Sigmoid colon (tissue), 7 donors: ENCODE measurements around the gene DDR1. TPM values are rescaled to one million over a fixed set of nuclear protein-coding genes. Genes with fewer than 3 reads are reported as not detected.
"Not testable (repeated sequence)": the region's sequence is repeated elsewhere in the genome, so short reads cannot be mapped to it uniquely, and the experiment has no call there.

Experiments used
- DNase-seq: peaks from one replicate; pipeline ENCODE4 v3.0.0-alpha.2; 2019
- H3K27ac ChIP-seq, 4 donors: fragments of 200-600 bp; sonication (generic); one replicate each; pipeline ENCODE4 v1.5.1; 2016 to 2019; ENCODE audit warnings: mild to moderate bottlenecking in 1 of 4
- H3K27me3 ChIP-seq, 3 donors: fragments of 200-600 bp; sonication (generic); one replicate each; pipeline ENCODE4 v1.5.1; 2019; ENCODE audit warnings: mild to moderate bottlenecking in 1 of 3
- H3K36me3 ChIP-seq, 4 donors: fragments of 200-600 bp; sonication (generic); one replicate each; pipeline ENCODE4 v1.5.1; 2016 to 2019
- H3K4me1 ChIP-seq, 4 donors: fragments of 200-600 bp; sonication (generic); one replicate each; pipeline ENCODE4 v1.5.1; 2017 to 2019
- H3K4me3 ChIP-seq, 4 donors: fragments of 200-600 bp; sonication (generic); one replicate each; pipeline ENCODE4 v1.5.1; 2017 to 2019; ENCODE audit warnings: mild to moderate bottlenecking in 2 of 4, moderate library complexity in 1 of 4
- H3K9me3 ChIP-seq, 4 donors: fragments of 200-600 bp in 3 of 4; sonication (generic) in 3 of 4; one replicate each; pipeline versions ENCODE4 v1.5.1 to v1.6.1; 2013 to 2019
- CTCF ChIP-seq, 4 experiments: fragments of 450-650 bp in 3 of 4; fragments of 200-600 bp in 1 of 4; IDR thresholded peaks; one replicate each; pipeline ENCODE4 v1.5.1; 2016 to 2019; ENCODE audit warnings: antibody characterized with exemption in 4 of 4, mild to moderate bottlenecking in 3 of 4, moderate library complexity in 2 of 4
- EP300 ChIP-seq, 4 donors: sonication (generic); formaldehyde crosslinking; IDR thresholded peaks; one replicate each; pipeline ENCODE4 v1.6.1; 2017; ENCODE audit warnings: antibody characterized with exemption in 4 of 4
- POLR2A ChIP-seq, 2 donors: fragments of 450-650 bp; IDR thresholded peaks; one replicate each; pipeline ENCODE4 v1.6.1; 2016; ENCODE audit warnings: antibody characterized with exemption in 2 of 2, mild to moderate bottlenecking in 2 of 2, moderate library complexity in 2 of 2
- POLR2AphosphoS5 ChIP-seq, 4 donors: sonication (generic); formaldehyde crosslinking; IDR thresholded peaks; one replicate each; pipeline ENCODE4 v1.6.1; 2017; ENCODE audit warnings: antibody characterized with exemption in 4 of 4
- WGBS, 2 donors: extraction: QIAGEN DNeasy Blood & Tissue Kit; methylation state at CpG; one replicate each; pipeline ENCODE4 v1.1.7; 2013; 5-methylcytosine and 5-hydroxymethylcytosine counted together
- intact Hi-C: fragments of 100-400 bp; cut with DNase I; formaldehyde crosslinking; loops from one replicate; pipeline ENCODE4 v1.15.1; 2023
- polyA plus RNA-seq, 3 donors: library from polyadenylated mRNA; stranded (reverse); fragments of 200-250 nt; gene quantifications; one replicate each; pipeline ENCODE4 v1.2.3, GENCODE V29; 2013
- total RNA-seq, 4 donors: library from RNA; depleted of rRNA; stranded (reverse); fragments of >200 nt; gene quantifications; one replicate each; pipeline ENCODE4 v1.1.0, GENCODE V29; 2016
- donor health status: healthy with polysubstance abuse.
- donor health status: Bipolar disorder and iron deficiency.
- donor health status: healthy.

DDR1 gene
- total and polyA plus RNA-seq, 7 donors = 7.9 to 110 (median 25.2) TPM

DNA sequence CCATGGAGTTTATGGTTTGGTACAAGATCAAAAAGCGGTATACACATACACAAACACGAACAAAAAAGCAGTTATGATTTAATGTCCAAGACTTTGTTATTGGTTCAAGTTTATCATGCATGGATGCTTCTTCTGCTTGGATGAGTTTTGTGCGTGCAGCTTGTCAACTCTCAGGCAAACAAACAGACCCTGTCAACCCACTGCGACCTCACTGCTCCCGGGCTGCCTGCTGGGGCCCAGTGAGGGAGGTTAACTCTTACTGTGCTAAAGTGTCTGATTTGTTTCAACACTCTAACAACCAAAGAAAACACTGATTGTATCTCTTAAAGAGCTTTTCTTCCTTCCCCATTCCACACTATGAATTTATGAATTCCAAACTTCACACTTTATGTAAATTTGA, 26.8 kb upstream of the DDR1 start:
- TF ChIP-seq CTCF (IDR thresholded peaks at IDR 0.05) (no peak), POLR2A (IDR thresholded peaks at IDR 0.05) (no peak), POLR2AphosphoS5 (IDR thresholded peaks at IDR 0.05) (no peak), EP300 (IDR thresholded peaks at IDR 0.05) (no peak)
- no peak for DNase-seq
- H3K4me3 ChIP-seq = no peak overlapping the region
- intact Hi-C loops = no loop called here
- H3K4me1 ChIP-seq = no peaks in the 10 kb centered on the region
- H3K27me3 ChIP-seq = no peaks in the 10 kb centered on the region
- H3K27ac ChIP-seq = no peak overlapping the region
- H3K36me3 ChIP-seq = no peaks in the 10 kb centered on the region
- no peaks in the 10 kb centered on the region for H3K9me3 ChIP-seq
- 54 to 83% methylated on average over 5 of the region's 5 CpGs for WGBS, 2 donors

DNA sequence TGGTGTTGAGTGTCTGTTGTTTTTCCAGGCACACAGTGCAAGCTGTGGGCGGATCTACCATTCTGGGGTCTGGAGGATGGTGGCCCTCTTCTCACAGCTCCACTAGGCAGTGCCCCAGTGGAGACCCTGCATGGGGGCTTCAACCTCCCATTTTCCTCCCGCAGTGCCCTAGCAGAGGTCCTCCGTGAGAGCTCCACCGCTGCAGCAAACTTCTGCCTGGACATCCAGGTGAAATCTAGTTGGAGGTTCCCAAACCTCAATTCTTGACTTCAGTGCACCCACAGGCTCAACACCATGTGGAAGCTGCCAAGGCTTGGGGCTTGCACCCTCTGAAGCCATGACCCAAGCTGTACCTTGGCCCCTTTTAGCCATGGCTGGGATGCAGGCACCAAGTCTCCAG, 24.6 kb upstream of the DDR1 start:
- intact Hi-C loops, H3K36me3 ChIP-seq, H3K4me3 ChIP-seq, H3K4me1 ChIP-seq, DNase-seq, H3K27ac ChIP-seq, H3K9me3 ChIP-seq, H3K27me3 ChIP-seq: not testable (repeated sequence)
- 96 to 99% methylated on average over 4 of the region's 4 CpGs for WGBS, 2 donors

DNA sequence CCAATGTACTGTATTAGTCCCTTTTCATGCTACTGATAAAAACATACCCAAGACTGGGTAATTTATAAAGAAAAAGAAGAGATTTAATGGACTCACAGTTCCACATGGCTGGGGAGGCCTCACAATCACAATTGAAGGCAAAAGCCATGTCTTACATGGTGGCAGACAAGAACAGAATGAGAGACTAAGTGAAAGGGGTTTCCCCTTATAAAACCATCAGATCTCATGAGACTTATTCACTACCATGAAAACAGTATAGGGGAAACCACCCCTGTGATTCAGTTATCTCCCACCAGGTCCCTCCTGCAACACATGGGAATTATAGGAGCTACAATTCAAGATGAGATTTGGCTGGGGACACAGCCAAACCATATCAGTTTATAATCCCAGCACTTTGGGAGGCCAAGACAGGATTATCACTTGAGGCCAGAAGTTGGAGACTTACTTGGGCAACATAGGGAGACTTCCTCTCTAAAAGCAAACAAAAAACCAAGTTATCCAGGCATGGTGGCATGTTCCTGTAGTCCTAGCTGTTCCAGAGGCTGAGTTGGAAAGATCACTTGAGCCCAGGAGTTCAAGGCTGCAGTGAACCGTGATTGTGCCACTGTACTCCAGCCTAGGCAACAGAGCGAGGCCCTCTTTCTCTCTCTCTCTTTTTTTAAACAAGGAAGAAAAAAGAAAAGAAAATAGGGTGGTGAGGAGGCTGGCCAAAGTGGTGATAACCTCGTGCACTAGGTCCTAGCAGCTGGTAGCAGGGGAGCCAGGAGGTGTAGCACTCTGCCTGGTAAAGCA, 22.9 kb upstream of the DDR1 start:
- 73 to 77% methylated on average over 3 of the region's 3 CpGs for WGBS, 2 donors
- no peaks in the 10 kb centered on the region for H3K9me3 ChIP-seq
- no peak overlapping the region for H3K4me3 ChIP-seq
- no peaks in the 10 kb centered on the region for H3K27me3 ChIP-seq
- H3K36me3 ChIP-seq = no peaks in the 10 kb centered on the region
- H3K27ac ChIP-seq = no peak overlapping the region
- no peaks in the 10 kb centered on the region for H3K4me1 ChIP-seq
- no peak for DNase-seq
- TF ChIP-seq CTCF (IDR thresholded peaks at IDR 0.05) = no peak
- no peak for TF ChIP-seq EP300 (IDR thresholded peaks at IDR 0.05)
- TF ChIP-seq POLR2AphosphoS5 (IDR thresholded peaks at IDR 0.05) = no peak
- TF ChIP-seq POLR2A (IDR thresholded peaks at IDR 0.05) = no peak
- intact Hi-C loops = no loop called here

DNA sequence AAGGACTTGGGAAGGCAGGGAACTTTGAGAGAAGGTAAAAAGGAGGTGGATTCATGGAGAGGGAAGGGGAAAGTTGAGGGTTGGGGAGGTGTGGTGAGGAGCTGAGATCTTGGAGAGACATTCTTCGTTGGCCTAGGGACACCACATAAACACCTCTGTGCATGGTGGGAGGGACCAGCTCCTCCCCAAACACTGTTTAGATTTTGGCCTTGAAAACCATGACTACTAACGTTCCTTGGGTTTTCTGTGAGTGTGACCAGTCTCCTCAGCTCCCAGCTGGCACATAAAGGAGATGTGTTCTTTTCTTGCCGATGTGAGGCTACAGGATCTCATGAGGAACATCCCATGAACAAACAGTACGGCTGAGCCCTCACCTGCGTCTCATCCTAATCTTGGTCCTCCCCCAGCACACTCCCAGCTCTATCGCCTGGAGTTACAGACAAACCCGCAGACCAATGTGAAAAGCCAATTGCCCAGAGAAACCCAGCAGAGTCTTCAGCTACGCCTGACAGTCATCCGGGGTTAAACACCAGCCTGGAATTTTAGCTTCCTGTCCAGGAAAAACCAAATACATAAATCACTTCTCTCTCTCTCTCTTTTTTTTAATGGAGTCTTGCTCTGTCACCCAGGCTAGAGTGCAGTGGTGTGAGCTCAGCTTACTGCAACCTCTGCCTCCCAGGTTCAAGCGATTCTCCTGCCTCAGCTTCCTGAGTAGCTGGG, 22.0 kb upstream of the DDR1 start:
- intact Hi-C loops = no loop called here
- Histone ChIP-seq H3K36me3 (no peaks in the 10 kb centered on the region), H3K27ac (no peak overlapping the region), H3K4me1 (no peaks in the 10 kb centered on the region), H3K4me3 (no peak overlapping the region), H3K9me3 (no peaks in the 10 kb centered on the region), H3K27me3 (no peaks in the 10 kb centered on the region)
- DNase-seq = no peak
- 79 to 82% methylated on average over 10 of the region's 10 CpGs for WGBS, 2 donors
- TF ChIP-seq CTCF (IDR thresholded peaks at IDR 0.05) (no peak), POLR2A (IDR thresholded peaks at IDR 0.05) (no peak), EP300 (IDR thresholded peaks at IDR 0.05) (no peak), POLR2AphosphoS5 (IDR thresholded peaks at IDR 0.05) (no peak)

DNA sequence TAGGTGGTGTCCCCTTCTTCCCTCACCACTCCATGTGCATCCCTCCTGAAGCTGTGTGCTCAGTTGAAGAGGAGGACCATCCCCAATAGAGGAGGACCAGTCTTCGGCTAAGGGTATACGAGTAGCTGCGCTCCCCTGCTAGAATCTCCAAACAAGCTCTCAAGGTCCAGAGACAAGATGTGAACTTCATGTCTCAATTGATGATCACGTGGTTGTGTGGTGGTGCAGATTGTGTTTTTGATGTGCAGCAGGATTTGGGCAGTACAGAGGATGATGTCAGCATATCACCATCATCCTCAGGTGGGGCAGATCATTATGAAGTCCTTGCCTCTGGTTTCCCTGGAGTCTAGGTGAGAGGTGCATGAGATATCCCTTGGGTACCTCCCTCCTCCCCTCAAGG, 20.0 kb upstream of the DDR1 start:
- no peak for DNase-seq
- H3K4me3 ChIP-seq = no peak overlapping the region
- no peak overlapping the region for H3K27ac ChIP-seq
- intact Hi-C loops = no loop called here
- H3K27me3 ChIP-seq = no peaks in the 10 kb centered on the region
- H3K4me1 ChIP-seq = no peaks in the 10 kb centered on the region
- no peak for TF ChIP-seq CTCF (IDR thresholded peaks at IDR 0.05)
- TF ChIP-seq POLR2A (IDR thresholded peaks at IDR 0.05) = no peak
- no peak for TF ChIP-seq POLR2AphosphoS5 (IDR thresholded peaks at IDR 0.05)
- TF ChIP-seq EP300 (IDR thresholded peaks at IDR 0.05) = no peak
- 85 to 92% methylated on average over 4 of the region's 4 CpGs for WGBS, 2 donors
- H3K36me3 ChIP-seq = no peaks in the 10 kb centered on the region
- peaks cover 0 to 1% (median 0%) of the 10 kb centered on the region in 4 donors for H3K9me3 ChIP-seq

- 86 to 88% methylated on average over 12 of the region's 12 CpGs for WGBS, 2 donors
- H3K9me3 ChIP-seq, H3K27me3 ChIP-seq, H3K27ac ChIP-seq, DNase-seq, H3K4me3 ChIP-seq, H3K36me3 ChIP-seq, H3K4me1 ChIP-seq, intact Hi-C loops: not testable (repeated sequence)
Observed at GRCh38 chr6:30869241-30869749, 15.0 kb upstream of the DDR1 start.
